ENCODE results near the gene ACTR10.

Gene ACTR10

GRCh38 chr14:58191763-58192601 is 8.0 kb upstream of the ACTR10 start:
- WGBS, 2 donors (ENCODE audit: extremely low coverage in 2 of 2, insufficient read length in 2 of 2, insufficient replicate concordance in 1 of 2) = no CpG with 5 or more reads among the region's 3 CpGs
- Histone ChIP-seq H2AK5ac (ENCODE audit: low read depth, low read length) (no peak overlapping the region), H3K4me3 (ENCODE audit: low read length in 2 of 2) (no peak overlapping the region), H3K18ac (ENCODE audit: low read length) (no peak overlapping the region), H4K91ac (ENCODE audit: low read depth, low read length, poor library complexity) (no peak overlapping the region), H4K8ac (ENCODE audit: low read depth, low read length) (no peak overlapping the region), H3K4ac (ENCODE audit: low read length) (no peak overlapping the region), H2AFZ (ENCODE audit: low read length) (peak overlapping the region; percentile 35), H3K36me3 (replicated peaks in 1 of 2; ENCODE audit: control insufficient read depth in 2 of 2, insufficient read depth in 2 of 2, low read length in 2 of 2) (no peaks in the 10 kb centered on the region), H3K23ac (ENCODE audit: low read depth, low read length, poor library complexity) (no peak overlapping the region), H3K9me3 (replicated peaks in 1 of 2; ENCODE audit: control insufficient read depth in 2 of 2, insufficient read depth in 1 of 2, low read depth in 1 of 2, low read length in 2 of 2) (peaks cover 0 to 3% of the 10 kb centered on the region in 2 donors), H2BK12ac (ENCODE audit: low read length) (no peak overlapping the region), H3K4me2 (ENCODE audit: insufficient read depth, low read length, poor library complexity, severe bottlenecking) (no peak overlapping the region), H2BK15ac (ENCODE audit: low read length) (no peak overlapping the region), H3K27me3 (ENCODE audit: control insufficient read depth in 3 of 3, insufficient read depth in 3 of 3, low read depth in 1 of 3, low read length in 3 of 3) (no peaks in the 10 kb centered on the region), H3K4me1 (ENCODE audit: control insufficient read depth in 2 of 2, insufficient read depth in 1 of 2, low read depth in 1 of 2, low read length in 2 of 2) (peaks cover 0 to 21% of the 10 kb centered on the region in 2 donors), H2BK5ac (ENCODE audit: low read length) (no peak overlapping the region), H2BK120ac (ENCODE audit: low read depth, low read length) (no peak overlapping the region), H3K79me1 (ENCODE audit: low read depth, low read length) (no peaks in the 10 kb centered on the region), H3K9ac (ENCODE audit: low read depth, low read length, poor library complexity) (no peak overlapping the region), H3K27ac (replicated peaks; ENCODE audit: low read length) (no peak overlapping the region), H3K14ac (ENCODE audit: low read length) (no peak overlapping the region)
- DNase-seq (ENCODE audit: low spot score) = no peak

- H2BK5ac ChIP-seq (ENCODE audit: low read length) = no peak overlapping the region
- no CpG with 5 or more reads among the region's 2 CpGs for WGBS, 2 donors (ENCODE audit: extremely low coverage in 2 of 2, insufficient read length in 2 of 2, insufficient replicate concordance in 1 of 2)
- H3K79me1 ChIP-seq (ENCODE audit: low read depth, low read length) = no peaks in the 10 kb centered on the region
- H3K36me3 ChIP-seq (replicated peaks in 1 of 2; ENCODE audit: control insufficient read depth in 2 of 2, insufficient read depth in 2 of 2, low read length in 2 of 2) = no peaks in the 10 kb centered on the region
- H3K4me3 ChIP-seq (ENCODE audit: low read length in 2 of 2) = no peak overlapping the region
- no peak overlapping the region for H2BK15ac ChIP-seq (ENCODE audit: low read length)
- H3K23ac ChIP-seq (ENCODE audit: low read depth, low read length, poor library complexity) = no peak overlapping the region
- H2BK12ac ChIP-seq (ENCODE audit: low read length) = no peak overlapping the region
- DNase-seq (ENCODE audit: low spot score) = no peak
- H2AK5ac ChIP-seq (ENCODE audit: low read depth, low read length) = no peak overlapping the region
- H3K27ac ChIP-seq (replicated peaks; ENCODE audit: low read length) = no peak overlapping the region
- no peak overlapping the region for H3K4me2 ChIP-seq (ENCODE audit: insufficient read depth, low read length, poor library complexity, severe bottlenecking)
- peaks cover 0 to 3% of the 10 kb centered on the region in 2 donors for H3K9me3 ChIP-seq (replicated peaks in 1 of 2; ENCODE audit: control insufficient read depth in 2 of 2, insufficient read depth in 1 of 2, low read depth in 1 of 2, low read length in 2 of 2)
- H3K4me1 ChIP-seq (ENCODE audit: control insufficient read depth in 2 of 2, insufficient read depth in 1 of 2, low read depth in 1 of 2, low read length in 2 of 2) = peaks cover 0 to 21% of the 10 kb centered on the region in 2 donors
- no peak overlapping the region for H3K14ac ChIP-seq (ENCODE audit: low read length)
- H2AFZ ChIP-seq (ENCODE audit: low read length) = peak overlapping the region; percentile 45
- H3K9ac ChIP-seq (ENCODE audit: low read depth, low read length, poor library complexity) = no peak overlapping the region
- H3K27me3 ChIP-seq (ENCODE audit: control insufficient read depth in 3 of 3, insufficient read depth in 3 of 3, low read depth in 1 of 3, low read length in 3 of 3) = no peaks in the 10 kb centered on the region
- no peak overlapping the region for H3K18ac ChIP-seq (ENCODE audit: low read length)
- no peak overlapping the region for H4K91ac ChIP-seq (ENCODE audit: low read depth, low read length, poor library complexity)
- no peak overlapping the region for H2BK120ac ChIP-seq (ENCODE audit: low read depth, low read length)
- H4K8ac ChIP-seq (ENCODE audit: low read depth, low read length) = no peak overlapping the region
- H3K4ac ChIP-seq (ENCODE audit: low read length) = no peak overlapping the region
These were observed 6.4 kb upstream of the ACTR10 start for GRCh38 chr14:58193542-58193941.

- Histone ChIP-seq H3K4me1 (ENCODE audit: control insufficient read depth in 2 of 2, insufficient read depth in 1 of 2, low read depth in 1 of 2, low read length in 2 of 2) (peaks cover 0 to 21% of the 10 kb centered on the region in 2 donors), H2BK5ac (ENCODE audit: low read length) (no peak overlapping the region), H3K27ac (replicated peaks; ENCODE audit: low read length) (no peak overlapping the region), H2AK5ac (ENCODE audit: low read depth, low read length) (no peak overlapping the region), H3K9me3 (replicated peaks in 1 of 2; ENCODE audit: control insufficient read depth in 2 of 2, insufficient read depth in 1 of 2, low read depth in 1 of 2, low read length in 2 of 2) (peaks cover 0 to 3% of the 10 kb centered on the region in 2 donors), H3K14ac (ENCODE audit: low read length) (no peak overlapping the region), H2AFZ (ENCODE audit: low read length) (no peak overlapping the region), H3K36me3 (replicated peaks in 1 of 2; ENCODE audit: control insufficient read depth in 2 of 2, insufficient read depth in 2 of 2, low read length in 2 of 2) (no peaks in the 10 kb centered on the region), H3K23ac (ENCODE audit: low read depth, low read length, poor library complexity) (no peak overlapping the region), H3K4ac (ENCODE audit: low read length) (no peak overlapping the region), H3K4me2 (ENCODE audit: insufficient read depth, low read length, poor library complexity, severe bottlenecking) (no peak overlapping the region), H4K8ac (ENCODE audit: low read depth, low read length) (no peak overlapping the region), H3K79me1 (ENCODE audit: low read depth, low read length) (no peaks in the 10 kb centered on the region), H2BK15ac (ENCODE audit: low read length) (no peak overlapping the region), H3K4me3 (ENCODE audit: low read length in 2 of 2) (no peak overlapping the region), H2BK12ac (ENCODE audit: low read length) (no peak overlapping the region), H3K18ac (ENCODE audit: low read length) (no peak overlapping the region), H4K91ac (ENCODE audit: low read depth, low read length, poor library complexity) (no peak overlapping the region), H3K27me3 (ENCODE audit: control insufficient read depth in 3 of 3, insufficient read depth in 3 of 3, low read depth in 1 of 3, low read length in 3 of 3) (no peaks in the 10 kb centered on the region), H2BK120ac (ENCODE audit: low read depth, low read length) (no peak overlapping the region), H3K9ac (ENCODE audit: low read depth, low read length, poor library complexity) (no peak overlapping the region)
- DNase-seq (ENCODE audit: low spot score) = no peak
- no CpG with 5 or more reads among the region's 1 CpG for WGBS, 2 donors (ENCODE audit: extremely low coverage in 2 of 2, insufficient read length in 2 of 2, insufficient replicate concordance in 1 of 2)
These were observed 3.8 kb upstream of the ACTR10 start for GRCh38 chr14:58196198-58196597.

DNA sequence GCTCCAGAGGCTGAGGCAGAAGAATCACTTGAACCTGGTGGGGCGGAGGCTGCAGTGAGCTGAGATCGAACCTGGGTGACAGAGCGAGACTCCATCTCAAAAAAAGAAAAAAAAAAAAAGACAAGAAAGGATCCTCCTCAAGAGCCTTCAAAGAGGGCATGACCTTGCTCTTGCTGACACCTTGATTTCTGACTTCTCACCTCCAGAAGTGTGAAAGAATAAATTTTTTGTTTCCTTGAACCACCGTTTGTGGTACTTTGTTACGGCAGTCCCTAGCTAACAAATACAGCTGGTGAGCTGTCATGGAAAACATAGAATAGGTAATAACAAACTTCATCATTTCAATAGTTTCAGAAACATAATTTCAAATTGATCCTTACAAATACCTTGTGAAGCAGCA is 1.9 kb upstream of the ACTR10 start:
- Histone ChIP-seq H3K9ac (ENCODE audit: low read depth, low read length, poor library complexity) (no peak overlapping the region), H3K9me3 (replicated peaks in 1 of 2; ENCODE audit: control insufficient read depth in 2 of 2, insufficient read depth in 1 of 2, low read depth in 1 of 2, low read length in 2 of 2) (peaks cover 0 to 3% of the 10 kb centered on the region in 2 donors), H2BK120ac (ENCODE audit: low read depth, low read length) (no peak overlapping the region), H3K4me1 (ENCODE audit: control insufficient read depth in 2 of 2, insufficient read depth in 1 of 2, low read depth in 1 of 2, low read length in 2 of 2) (peaks cover 0 to 13% of the 10 kb centered on the region in 2 donors), H2BK5ac (ENCODE audit: low read length) (no peak overlapping the region), H3K23ac (ENCODE audit: low read depth, low read length, poor library complexity) (no peak overlapping the region), H2BK12ac (ENCODE audit: low read length) (no peak overlapping the region), H2AK5ac (ENCODE audit: low read depth, low read length) (no peak overlapping the region), H3K36me3 (replicated peaks in 1 of 2; ENCODE audit: control insufficient read depth in 2 of 2, insufficient read depth in 2 of 2, low read length in 2 of 2) (peaks cover 0 to 7% of the 10 kb centered on the region in 2 donors), H3K27ac (replicated peaks; ENCODE audit: low read length) (no peak overlapping the region), H3K4me3 (ENCODE audit: low read length in 2 of 2) (no peak overlapping the region), H3K4me2 (ENCODE audit: insufficient read depth, low read length, poor library complexity, severe bottlenecking) (no peak overlapping the region), H3K14ac (ENCODE audit: low read length) (no peak overlapping the region), H3K4ac (ENCODE audit: low read length) (no peak overlapping the region), H2BK15ac (ENCODE audit: low read length) (no peak overlapping the region), H3K27me3 (ENCODE audit: control insufficient read depth in 3 of 3, insufficient read depth in 3 of 3, low read depth in 1 of 3, low read length in 3 of 3) (no peaks in the 10 kb centered on the region), H3K79me1 (ENCODE audit: low read depth, low read length) (peaks cover 1% of the 10 kb centered on the region), H4K91ac (ENCODE audit: low read depth, low read length, poor library complexity) (no peak overlapping the region), H4K8ac (ENCODE audit: low read depth, low read length) (no peak overlapping the region), H3K18ac (ENCODE audit: low read length) (no peak overlapping the region), H2AFZ (ENCODE audit: low read length) (no peak overlapping the region)
- DNase-seq (ENCODE audit: low spot score) = no peak
- no CpG with 5 or more reads among the region's 5 CpGs for WGBS, 2 donors (ENCODE audit: extremely low coverage in 2 of 2, insufficient read length in 2 of 2, insufficient replicate concordance in 1 of 2)

Data from neuronal stem cell (in vitro differentiated cells).